SK-N-SH (cell line): Measurements from ENCODE around the gene KIF13A. TPM values are rescaled to one million over a fixed set of nuclear protein-coding genes. Genes with fewer than 3 reads are reported as not detected.

Source experiments
- CTCF ChIA-PET: fragments of 300-600, 350-600 bp; formaldehyde crosslinking; extraction: SDS; loops from one replicate; lab custom pipeline; 2021; lab: Yijun Ruan, JAX
- POLR2A ChIA-PET: fragments of 350-600 bp; sonication (Branson Sonifier 250); formaldehyde crosslinking; extraction: SDS; loops from one replicate; lab custom pipeline; 2020; ENCODE audit warnings: antibody characterized with exemption, inconsistent platforms; lab: Yijun Ruan, JAX
- DNase-seq: peaks from one replicate; pipeline ENCODE4 v3.0.0; 2012
- H2AFZ ChIP-seq: fragments of 200-600 bp; sonication (generic); 2 replicates; pipeline ENCODE4 v1.8.1; 2016; ENCODE audit warnings: antibody characterized with exemption, mild to moderate bottlenecking, low read depth
- H3F3A ChIP-seq: fragments of 200-600 bp; sonication (generic); replicated peaks from 2 replicates; pipeline ENCODE3; 2016; ENCODE audit warnings: antibody characterized with exemption, mild to moderate bottlenecking; ENCODE audit not compliant: insufficient read depth
- H3K27ac ChIP-seq, 2 experiments: fragments of 200-500 bp in 1 of 2; fragments of 200-600 bp in 1 of 2; sonication (Bioruptor generic) in 1 of 2; sonication (generic), shearing (Covaris generic) in 1 of 2; 2 replicates each; pipeline versions ENCODE4 v1.5.1 to v1.6.1; 2014 to 2016; ENCODE audit warnings: low read depth in 2 of 2, inconsistent platforms in 1 of 2, low read length in 1 of 2, mild to moderate bottlenecking in 1 of 2, mixed read lengths in 1 of 2
- H3K27me3 ChIP-seq: fragments of 200-600 bp; sonication (generic), shearing (Covaris generic); 2 replicates; pipeline ENCODE4 v1.6.1; 2016; ENCODE audit warnings: mixed run types; ENCODE audit not compliant: insufficient read depth
- H3K36me3 ChIP-seq, 2 experiments: fragments of 200-500 bp in 1 of 2; fragments of 200-600 bp in 1 of 2; sonication (Bioruptor generic) in 1 of 2; sonication (generic) in 1 of 2; replicated peaks in 1 of 2; 2 replicates each; pipeline versions ENCODE3 to v1.5.1; 2014 to 2016; ENCODE audit warnings: low read length in 1 of 2, mild to moderate bottlenecking in 1 of 2; ENCODE audit not compliant: insufficient read depth in 2 of 2, control insufficient read depth in 1 of 2
- H3K4me1 ChIP-seq, 2 experiments: fragments of 200-500 bp in 1 of 2; fragments of 200-600 bp in 1 of 2; sonication (Bioruptor generic) in 1 of 2; sonication (generic), shearing (Covaris generic) in 1 of 2; 2 replicates each; pipeline versions ENCODE4 v1.5.1 to v1.6.1; 2014 to 2016; ENCODE audit warnings: low read depth in 1 of 2, low read length in 1 of 2, mixed run types in 1 of 2; ENCODE audit not compliant: insufficient read depth in 2 of 2, control insufficient read depth in 1 of 2
- H3K4me2 ChIP-seq: fragments of 200-600 bp; sonication (generic), shearing (Covaris generic); 2 replicates; pipeline ENCODE4 v1.6.1; 2017; ENCODE audit warnings: mixed run types
- H3K4me3 ChIP-seq, 2 experiments: fragments of 200-500 bp in 1 of 2; fragments of 200-600 bp in 1 of 2; sonication (Bioruptor generic) in 1 of 2; sonication (generic), shearing (Covaris generic) in 1 of 2; 2 replicates each; pipeline versions ENCODE4 v1.5.1 to v1.8.1; 2014 to 2016; ENCODE audit warnings: low read depth in 2 of 2, inconsistent platforms in 1 of 2, low read length in 1 of 2, mild to moderate bottlenecking in 1 of 2, mixed read lengths in 1 of 2, moderate library complexity in 1 of 2
- H3K79me2 ChIP-seq: fragments of 200-600 bp; sonication (generic); 2 replicates; pipeline ENCODE4 v1.8.1; 2017; ENCODE audit warnings: mild to moderate bottlenecking; ENCODE audit not compliant: insufficient read depth
- H3K9ac ChIP-seq: fragments of 200-600 bp; sonication (generic); 2 replicates; pipeline ENCODE4 v1.6.1; 2017; ENCODE audit warnings: mixed run types
- H3K9me2 ChIP-seq: fragments of 200-600 bp; sonication (generic); 2 replicates; pipeline ENCODE4 v1.6.1; 2017; ENCODE audit warnings: mixed run types
- H3K9me3 ChIP-seq: fragments of 200-600 bp; sonication (generic); 2 replicates; pipeline ENCODE4 v1.6.1; 2017; ENCODE audit warnings: mixed run types, mild to moderate bottlenecking, moderate library complexity
- H4K20me1 ChIP-seq: fragments of 200-600 bp; sonication (generic); 2 replicates; pipeline ENCODE4 v1.6.1; 2017; ENCODE audit warnings: mild to moderate bottlenecking, mixed run types; ENCODE audit not compliant: insufficient read depth
- ELF1 ChIP-seq: IDR thresholded peaks from 2 replicates; pipeline ENCODE4 v1.4.0; 2012
- EP300 ChIP-seq, 2 experiments: IDR thresholded peaks; 2 replicates each; pipeline versions ENCODE4 v1.4.0 to v1.6.1; 2012; ENCODE audit warnings: borderline replicate concordance in 1 of 2, low read depth in 1 of 2, low read length in 1 of 2
- FOSL2 ChIP-seq: IDR thresholded peaks from 2 replicates; pipeline ENCODE4 v1.4.0; 2012; ENCODE audit warnings: low read depth, mild to moderate bottlenecking, moderate library complexity, borderline replicate concordance
- FOXJ3 ChIP-seq: sonication (generic); formaldehyde crosslinking; IDR thresholded peaks from 2 replicates; pipeline ENCODE4 v1.5.1; 2020; ENCODE audit warnings: mild to moderate bottlenecking, missing genetic modification reagents
- GABPA ChIP-seq: IDR thresholded peaks from 2 replicates; pipeline ENCODE4 v1.4.0; 2012; ENCODE audit warnings: low read depth, mild to moderate bottlenecking
- GATA2 ChIP-seq: sonication (generic); formaldehyde crosslinking; IDR thresholded peaks from 2 replicates; pipeline ENCODE4 v1.5.0; 2020; ENCODE audit warnings: mild to moderate bottlenecking, missing genetic modification reagents
- MXI1 ChIP-seq: IDR thresholded peaks from 2 replicates; pipeline ENCODE4 v1.6.1; 2012; ENCODE audit warnings: mild to moderate bottlenecking, low read depth, low read length, improper control_type of control experiment
- NFIC ChIP-seq: IDR thresholded peaks from 2 replicates; pipeline ENCODE4 v1.4.0; 2012; ENCODE audit warnings: borderline replicate concordance
- NRF1 ChIP-seq: IDR thresholded peaks from 2 replicates; pipeline ENCODE4 v1.6.1; 2012; ENCODE audit warnings: low read depth, mild to moderate bottlenecking, low read length
- RCOR1 ChIP-seq: fragments of 150-350 bp; IDR thresholded peaks from 2 replicates; pipeline ENCODE4 v1.6.1; 2017; ENCODE audit warnings: antibody characterized with exemption, low read length
- RFX5 ChIP-seq: IDR thresholded peaks from 2 replicates; pipeline ENCODE4 v1.6.1; 2012; ENCODE audit warnings: mild to moderate bottlenecking, improper control_type of control experiment, low read length
- RXRA ChIP-seq: IDR thresholded peaks from 2 replicates; pipeline ENCODE4 v1.4.0; 2012; ENCODE audit warnings: low read depth, mild to moderate bottlenecking, borderline replicate concordance
- SIN3A ChIP-seq: IDR thresholded peaks from 2 replicates; pipeline ENCODE4 v1.6.1; 2012; ENCODE audit warnings: low read depth, mild to moderate bottlenecking, low read length, moderate library complexity, borderline replicate concordance
- SMC3 ChIP-seq: IDR thresholded peaks from 2 replicates; pipeline ENCODE4 v1.6.1; 2012; ENCODE audit warnings: low read depth, low read length, improper control_type of control experiment
- TAF1 ChIP-seq: IDR thresholded peaks from 2 replicates; pipeline ENCODE4 v1.6.1; 2012; ENCODE audit warnings: low read depth, mild to moderate bottlenecking, low read length, moderate library complexity, borderline replicate concordance
- TCF12 ChIP-seq: IDR thresholded peaks from 2 replicates; pipeline ENCODE4 v1.4.0; 2012
- TEAD4 ChIP-seq: IDR thresholded peaks from 2 replicates; pipeline ENCODE4 v1.4.0; 2012; ENCODE audit warnings: mild to moderate bottlenecking, borderline replicate concordance; ENCODE audit not compliant: insufficient read depth
- USF1 ChIP-seq: IDR thresholded peaks from 2 replicates; pipeline ENCODE4 v1.4.0; 2012; ENCODE audit warnings: low read depth, borderline replicate concordance
- ZBTB33 ChIP-seq: IDR thresholded peaks from 2 replicates; pipeline ENCODE4 v1.4.0; 2012; ENCODE audit warnings: low read depth, borderline replicate concordance
- polyA plus RNA-seq, 3 experiments: library from polyadenylated mRNA; depleted of rRNA; stranded (reverse); fragments of >200 nt; gene quantifications; 2 replicates each; pipeline ENCODE4 v1.2.3, GENCODE V29; 2012
- TF ChIP-seq, protein P1 (sequence below): fragments of 200-600 bp; sonication (generic); IDR thresholded peaks from 2 replicates; pipeline ENCODE4 v1.6.1; 2017; ENCODE audit warnings: antibody characterized with exemption, mild to moderate bottlenecking, moderate library complexity

Gene KIF13A
- polyA plus RNA-seq, 1 of the 3 experiments (the other 2 are of a cell fraction): 18.2 TPM

DNA sequence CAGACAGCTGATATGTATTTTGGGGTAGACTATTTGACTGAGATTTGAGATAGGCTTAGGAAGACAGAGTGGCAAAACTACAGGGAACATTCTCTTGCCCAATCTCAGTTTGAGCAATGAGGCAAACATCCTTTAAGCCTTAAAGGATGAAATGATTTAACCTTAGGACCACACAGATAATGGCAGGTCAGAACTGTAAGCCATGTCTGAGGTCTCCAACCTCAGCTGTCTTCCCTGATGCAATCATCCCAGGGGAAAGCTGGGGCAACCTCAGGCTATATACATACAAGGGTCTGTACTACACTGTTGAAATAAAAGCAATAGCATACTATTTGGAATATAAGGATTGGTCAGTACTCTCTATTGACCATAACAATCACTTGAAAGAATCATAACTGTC, 196.9 kb downstream of the KIF13A start:
- no peak for DNase-seq
- no peak overlapping the region for H3K27ac ChIP-seq
- H3K9me2 ChIP-seq: no peaks in the 10 kb centered on the region
- ChIA-PET POLR2A (no interaction called here), CTCF (interaction anchor here (7.4 kb wide), 1 partner anchor 14 kb away, joined by 38 read pairs; no protein-coding TSS in a partner anchor)
- H4K20me1 ChIP-seq: no peaks in the 10 kb centered on the region
- no peak overlapping the region for H3K4me3 ChIP-seq
- H3K79me2 ChIP-seq: no peaks in the 10 kb centered on the region
- no peak overlapping the region for H3K4me2 ChIP-seq
- H3K9ac ChIP-seq: no peak overlapping the region
- no peak overlapping the region for H2AFZ ChIP-seq
- no peaks in the 10 kb centered on the region for H3K4me1 ChIP-seq
- no peaks in the 10 kb centered on the region for H3K9me3 ChIP-seq
- no peaks in the 10 kb centered on the region for H3K27me3 ChIP-seq
- H3F3A ChIP-seq: no peaks in the 10 kb centered on the region
- H3K36me3 ChIP-seq: peaks cover 40 to 60% of the 10 kb centered on the region in 2 experiments
- TF ChIP-seq GATA2 (CRISPR knock-in tag) (no peak), SMC3 (no peak), GABPA (no peak), ZBTB33 (no peak), FOSL2 (no peak), NRF1 (no peak), RCOR1 (no peak), MXI1 (no peak), EP300 (IDR thresholded peaks at IDR 0.05; ENCODE audit: borderline replicate concordance in 1 of 2, low read depth in 1 of 2, low read length in 1 of 2) (no peak), SIN3A (no peak), TAF1 (no peak), USF1 (no peak), RXRA (no peak), ELF1 (no peak), TCF12 (no peak), NFIC (no peak), RFX5 (no peak), FOXJ3 (CRISPR knock-in tag) (no peak), TEAD4 (no peak)
- TF ChIP-seq, protein P1, sequence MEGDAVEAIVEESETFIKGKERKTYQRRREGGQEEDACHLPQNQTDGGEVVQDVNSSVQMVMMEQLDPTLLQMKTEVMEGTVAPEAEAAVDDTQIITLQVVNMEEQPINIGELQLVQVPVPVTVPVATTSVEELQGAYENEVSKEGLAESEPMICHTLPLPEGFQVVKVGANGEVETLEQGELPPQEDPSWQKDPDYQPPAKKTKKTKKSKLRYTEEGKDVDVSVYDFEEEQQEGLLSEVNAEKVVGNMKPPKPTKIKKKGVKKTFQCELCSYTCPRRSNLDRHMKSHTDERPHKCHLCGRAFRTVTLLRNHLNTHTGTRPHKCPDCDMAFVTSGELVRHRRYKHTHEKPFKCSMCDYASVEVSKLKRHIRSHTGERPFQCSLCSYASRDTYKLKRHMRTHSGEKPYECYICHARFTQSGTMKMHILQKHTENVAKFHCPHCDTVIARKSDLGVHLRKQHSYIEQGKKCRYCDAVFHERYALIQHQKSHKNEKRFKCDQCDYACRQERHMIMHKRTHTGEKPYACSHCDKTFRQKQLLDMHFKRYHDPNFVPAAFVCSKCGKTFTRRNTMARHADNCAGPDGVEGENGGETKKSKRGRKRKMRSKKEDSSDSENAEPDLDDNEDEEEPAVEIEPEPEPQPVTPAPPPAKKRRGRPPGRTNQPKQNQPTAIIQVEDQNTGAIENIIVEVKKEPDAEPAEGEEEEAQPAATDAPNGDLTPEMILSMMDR: no peak
